Loucy (cell line): ENCODE results near the gene CD53.

Source experiments
- CTCF ChIP-seq: fragments of 200-600 bp; sonication (generic); conservative IDR thresholded peaks from 2 replicates; pipeline ENCODE4 v1.5.1; 2014; ENCODE audit warnings: mild to moderate bottlenecking, antibody characterized with exemption, low read length
- EZH2phosphoT487 ChIP-seq: fragments of 200-600 bp; IDR thresholded peaks from 2 replicates; pipeline ENCODE4 v1.6.1; 2018; ENCODE audit warnings: antibody characterized with exemption, mild to moderate bottlenecking, moderate library complexity, borderline replicate concordance

DNA sequence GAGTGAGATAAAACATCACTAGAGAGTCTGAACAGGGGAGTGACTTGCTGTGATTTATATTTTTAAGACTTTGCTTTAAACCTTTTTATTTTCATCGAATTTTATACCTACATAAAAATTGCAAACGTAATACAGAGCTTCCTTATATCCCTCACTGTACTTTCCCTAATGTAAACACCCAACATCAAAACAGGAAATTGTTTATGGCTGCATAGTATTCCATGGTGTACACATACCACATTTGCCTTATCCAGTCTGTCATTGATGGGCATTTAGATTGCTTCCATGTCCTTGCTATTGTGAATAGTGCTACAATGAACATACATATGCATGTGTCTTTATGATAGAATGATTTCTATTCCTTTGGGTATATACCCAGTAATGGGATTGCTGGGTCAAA is 56.0 kb downstream of the CD53 start:
- TF ChIP-seq CTCF = no peak
- no peak for TF ChIP-seq EZH2phosphoT487
